ENCODE data around the gene PYGO2. TPM values are rescaled to one million over a fixed set of nuclear protein-coding genes. Genes with fewer than 3 reads are reported as not detected.

PYGO2 gene
- total and polyA plus RNA-seq, 2 of the 8 experiments (the other 6 are each of a cell fraction or from before 2014, with no cell fraction given), result 31.0 to 31.6 TPM

GRCh38 chr1:154960446-154961136, 991 bp downstream of the PYGO2 start:
- H3K4me1 ChIP-seq (replicated peaks in 1 of 4; ENCODE audit: control insufficient read depth in 3 of 4, insufficient read depth in 4 of 4, low read length in 3 of 4), result peaks cover 4 to 13% (median 6%) of the 10 kb centered on the region in 4 experiments

More at GRCh38 chr1:154960446-154961136, 991 bp downstream of the PYGO2 start:
- H4K91ac ChIP-seq (replicated peaks; ENCODE audit: insufficient read length, low read length), result no peak overlapping the region
- no peak overlapping the region for H3K4ac ChIP-seq (replicated peaks; ENCODE audit: insufficient read length, low read depth, low read length)
- no peak overlapping the region for H3K14ac ChIP-seq (ENCODE audit: insufficient read length)
- no peak overlapping the region for H4K5ac ChIP-seq (ENCODE audit: insufficient read length, low read depth, low read length)
- no peak for DNase-seq (ENCODE audit: low read depth in 1 of 2, low spot score in 2 of 2)
- no peak overlapping the region for H2BK20ac ChIP-seq (ENCODE audit: low read length)
- no peak overlapping the region for H2AK5ac ChIP-seq (ENCODE audit: low read depth, low read length)
- peaks cover 0 to 13% of the 10 kb centered on the region in 2 experiments; a peak in 3 of 4 replicates for H3K79me2 ChIP-seq (ENCODE audit: control insufficient read depth in 1 of 2, insufficient read depth in 2 of 2, low read length in 2 of 2)
- H3K9ac ChIP-seq (replicated peaks in 1 of 4; ENCODE audit: extremely low read depth in 1 of 4, low read depth in 3 of 4, low read length in 3 of 4), result peak overlapping the region in 3 of 4 experiments; percentile 12 to 96 (median 95); a peak in 5 of 7 replicates
- no peak overlapping the region for H3K27ac ChIP-seq (ENCODE audit: low read depth, low read length)
- H3K4me3 ChIP-seq (ENCODE audit: extremely low read depth in 1 of 4, insufficient read depth in 2 of 4, low read depth in 3 of 4, low read length in 4 of 4), result peak overlapping the region; percentile 50 to 84 (median 54)
- H2BK5ac ChIP-seq (ENCODE audit: low read depth, low read length), result no peak overlapping the region
- no peaks in the 10 kb centered on the region for H3K9me3 ChIP-seq (ENCODE audit: insufficient read depth in 2 of 2, low read depth in 1 of 2, low read length in 1 of 2)
- H2BK12ac ChIP-seq (ENCODE audit: low read depth, low read length), result no peak overlapping the region
- H3K23ac ChIP-seq (ENCODE audit: insufficient read length), result no peak overlapping the region
- POLR2A ChIA-PET (ENCODE audit: partially characterized antibody), result interaction anchor here (0.9 to 18.6 kb wide), 10 partner anchors 9 to 392 kb away, joined by 3 to 662 read pairs (median 4); partner anchors contain the start of genes CHRNB2, CKS1B, FLAD1 and LENEP
- peaks cover 10 to 28% (median 23%) of the 10 kb centered on the region in 4 experiments; a peak in 7 of 8 replicates for H3K36me3 ChIP-seq (ENCODE audit: control insufficient read depth in 2 of 4, insufficient read depth in 4 of 4, low read length in 3 of 4)
- no peak overlapping the region for H3K18ac ChIP-seq (ENCODE audit: extremely low read depth, low read length)
- H2BK15ac ChIP-seq (ENCODE audit: low read length), result no peak overlapping the region
- 74% methylated on average over 10 of the region's 10 CpGs; no CpG with 5 or more reads in 1 of the 2 experiments for WGBS, 2 experiments (ENCODE audit: extremely low coverage in 1 of 2, insufficient coverage in 1 of 2, insufficient read length in 1 of 2, insufficient replicate concordance in 2 of 2, low coverage in 1 of 2, low lambda C conversion rate in 2 of 2, missing lambda C conversion rate in 1 of 2)
- TF ChIP-seq TEAD4 (IDR thresholded peaks at IDR 0.05; ENCODE audit: low read depth, low read length) (no peak), ZNF274 (IDR thresholded peaks at IDR 0.05; ENCODE audit: borderline replicate concordance, extremely low read depth, low read length) (no peak), HDAC2 (IDR thresholded peaks at IDR 0.05; ENCODE audit: borderline replicate concordance in 1 of 2, low read depth in 2 of 2, low read length in 2 of 2) (no peak), EZH2 (IDR thresholded peaks at IDR 0.05; ENCODE audit: low read depth, low read length, severe bottlenecking) (no peak)
- H4K20me1 ChIP-seq (replicated peaks in 1 of 2; ENCODE audit: control insufficient read depth in 1 of 2, insufficient read depth in 2 of 2, low read length in 2 of 2), result peaks cover 1 to 8% of the 10 kb centered on the region in 2 experiments
- peaks cover 4% of the 10 kb centered on the region for H3K79me1 ChIP-seq (ENCODE audit: low read depth, low read length)
- no peaks in the 10 kb centered on the region; a peak in 1 of 7 replicates for H3K27me3 ChIP-seq (replicated peaks in 1 of 4; ENCODE audit: control insufficient read depth in 3 of 4, extremely low read depth in 1 of 4, insufficient read depth in 3 of 4, low read length in 3 of 4)
- FAIRE-seq, result no peak
- H4K8ac ChIP-seq (ENCODE audit: extremely low read depth, insufficient read depth, low read length), result no peak overlapping the region
- no peak overlapping the region for H3K56ac ChIP-seq (replicated peaks; ENCODE audit: insufficient read length, low read depth, low read length)
- H2BK120ac ChIP-seq (replicated peaks; ENCODE audit: low read depth, low read length), result no peak overlapping the region
- no peak overlapping the region for H2AFZ ChIP-seq (ENCODE audit: low read length)
- CTCF ChIA-PET (ENCODE audit: partially characterized antibody), result interaction anchor here (0.6 to 8.2 kb wide), 8 partner anchors 10 to 775 kb away, joined by 3 to 113 read pairs (median 4); partner anchors contain the start of genes ADAM15, LENEP and SHC1
- H3K23me2 ChIP-seq (ENCODE audit: low read depth, low read length), result peaks cover 4% of the 10 kb centered on the region
- H3K4me2 ChIP-seq (ENCODE audit: insufficient read depth in 1 of 2, low read depth in 2 of 2, low read length in 2 of 2), result peak overlapping the region; percentile 67 to 81

All from H1 (cell line).